GM18870 (cell line): Measurements from ENCODE around the gene TTC33.
"Not testable (repeated sequence)": the region's sequence is repeated elsewhere in the genome, so short reads cannot be mapped to it uniquely, and the experiment has no call there.

Source experiments
- ATAC-seq: cut with Tn5 transposase; IDR thresholded peaks from one replicate; pipeline ENCODE4 v1.9.1; 2021; ENCODE audit warnings: moderate library complexity; ENCODE audit not compliant: unreplicated experiment

TTC33 gene

DNA sequence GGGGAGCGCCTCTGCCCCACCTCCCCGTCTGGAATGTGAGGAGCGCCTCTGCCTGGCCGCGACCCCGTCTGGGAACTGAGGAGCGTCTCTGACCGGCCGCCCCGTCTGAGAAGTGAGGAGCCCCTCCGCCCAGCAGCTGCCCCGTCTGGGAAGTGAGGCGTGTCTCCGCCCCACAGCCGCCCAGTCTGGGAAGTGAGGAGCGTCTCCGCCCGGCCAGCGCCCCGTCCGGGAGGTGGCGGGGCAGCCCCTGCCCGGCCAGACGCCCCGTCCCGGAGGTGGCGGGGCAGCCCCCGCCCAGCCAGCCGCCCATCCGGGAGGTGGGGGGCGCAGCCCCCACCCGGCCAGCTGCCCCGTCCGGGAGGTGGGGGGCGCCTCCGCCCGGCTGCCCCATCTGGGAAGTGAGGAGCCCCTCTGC lies 33.3 kb downstream of the TTC33 start:
- ATAC-seq, result not testable (repeated sequence)

GRCh38 chr5:40720069-40720468 lies 35.7 kb downstream of the TTC33 start:
- ATAC-seq, result no peak

GRCh38 chr5:40717281-40717680 lies 38.5 kb downstream of the TTC33 start:
- ATAC-seq, result no peak

- no peak for ATAC-seq
Measured at GRCh38 chr5:40716590-40716989, 39.2 kb downstream of the TTC33 start.

GRCh38 chr5:40716000-40716399 lies 39.8 kb downstream of the TTC33 start:
- no peak for ATAC-seq

- no peak for ATAC-seq
Measured at GRCh38 chr5:40714001-40714400, 41.8 kb downstream of the TTC33 start.

- ATAC-seq, result not testable (repeated sequence)
Measured at GRCh38 chr5:40710575-40710974, 45.2 kb downstream of the TTC33 start.

GRCh38 chr5:40705484-40705883 lies 50.3 kb downstream of the TTC33 start:
- not testable (repeated sequence) for ATAC-seq

DNA sequence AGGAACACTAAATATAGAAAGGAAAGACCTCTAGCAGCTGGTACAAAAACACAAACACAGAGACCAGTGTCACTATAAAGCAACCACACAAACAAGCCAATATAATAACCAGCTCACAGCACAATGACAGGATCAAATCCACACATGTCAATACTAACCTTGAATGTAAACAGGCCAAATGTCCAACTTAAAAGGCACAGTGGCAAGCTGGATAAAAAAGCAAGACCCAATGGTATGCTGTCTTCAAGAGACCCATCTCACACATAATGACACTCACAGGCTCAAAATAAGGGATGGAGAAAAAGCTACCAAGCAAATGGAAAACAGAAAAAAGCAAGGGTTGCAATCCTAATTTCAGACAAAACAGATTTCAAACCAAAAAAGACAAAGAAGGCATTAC lies 53.7 kb downstream of the TTC33 start:
- ATAC-seq, result not testable (repeated sequence)

DNA sequence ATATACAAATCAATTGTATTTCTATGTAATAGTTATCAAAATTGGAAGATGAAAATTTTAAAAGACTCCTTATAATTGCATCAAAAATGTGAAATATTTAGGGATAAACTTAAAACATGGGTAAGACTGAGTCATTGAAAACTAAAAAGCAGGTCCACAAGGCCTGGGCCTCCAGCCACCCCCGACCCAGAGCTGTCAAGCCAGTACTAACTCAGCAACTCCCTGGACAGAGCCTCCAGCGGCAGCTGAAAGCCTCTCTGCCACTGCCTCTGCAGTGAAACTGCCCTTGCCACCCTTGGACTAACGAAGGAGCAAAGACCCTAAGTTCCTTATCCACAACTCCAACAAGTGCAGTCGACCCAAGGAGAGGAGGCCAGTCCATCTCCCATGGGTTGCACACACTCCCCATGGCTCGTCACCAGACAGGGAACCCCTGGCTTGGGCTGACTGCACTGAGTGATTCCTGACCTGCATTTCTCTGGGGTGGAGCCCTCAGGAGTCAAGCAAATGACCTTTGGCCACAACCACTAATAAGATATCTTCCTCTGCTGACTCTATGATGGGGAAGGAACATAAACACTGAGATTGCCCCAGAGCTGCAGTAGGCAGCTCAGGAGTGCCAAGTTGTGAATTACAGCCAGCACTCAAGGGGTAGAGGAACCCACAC lies 55.5 kb downstream of the TTC33 start:
- no peak for ATAC-seq

GRCh38 chr5:40694433-40694832 lies 61.3 kb downstream of the TTC33 start:
- ATAC-seq, result no peak

DNA sequence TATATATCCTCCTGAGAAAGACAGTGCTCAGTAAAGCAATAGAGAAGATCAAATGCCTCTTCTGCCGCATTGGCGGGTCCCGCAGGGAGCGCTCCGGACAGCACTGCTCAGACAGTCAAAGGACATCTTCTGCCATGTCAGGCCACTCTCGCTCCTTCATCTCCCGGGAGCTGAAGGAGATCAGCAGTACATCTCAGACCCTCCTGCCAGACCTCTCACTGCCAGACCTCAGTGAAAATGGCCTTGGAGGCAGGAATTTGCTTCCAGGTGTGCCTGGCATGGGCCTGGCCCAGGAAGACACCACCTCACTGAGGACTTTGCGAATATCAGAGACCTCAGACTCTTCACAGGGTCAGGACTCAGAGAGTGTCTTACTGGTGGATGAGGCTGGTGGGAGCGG lies 63.9 kb downstream of the TTC33 start:
- ATAC-seq, result no peak

- no peak for ATAC-seq
Measured at GRCh38 chr5:40690267-40690666, 65.5 kb downstream of the TTC33 start.

GRCh38 chr5:40689438-40689837 lies 66.3 kb downstream of the TTC33 start:
- peak; percentile 58 for ATAC-seq

DNA sequence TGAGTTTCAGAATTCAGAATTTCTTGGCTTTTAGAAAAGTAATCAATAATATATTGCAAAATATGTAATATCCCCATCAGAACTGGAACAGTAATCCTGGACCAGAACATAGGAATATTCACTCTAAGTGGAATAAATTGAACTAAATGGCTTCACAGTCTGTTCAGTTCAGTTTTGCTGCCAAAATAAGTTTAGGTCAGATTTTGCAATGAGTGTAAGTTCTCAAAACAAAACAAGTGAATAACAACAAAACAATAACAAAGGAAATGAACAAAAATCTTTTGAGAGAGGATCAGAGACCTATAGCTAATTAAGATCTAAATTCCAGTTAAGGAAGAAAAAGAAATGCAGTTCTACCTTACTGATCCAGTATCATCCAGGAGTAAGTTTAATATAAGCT lies 66.8 kb downstream of the TTC33 start:
- ATAC-seq, result no peak

GRCh38 chr5:40688127-40688761 lies 67.5 kb downstream of the TTC33 start:
- peak; percentile 86 for ATAC-seq

- no peak for ATAC-seq
Measured at GRCh38 chr5:40687321-40687720, 68.4 kb downstream of the TTC33 start.

DNA sequence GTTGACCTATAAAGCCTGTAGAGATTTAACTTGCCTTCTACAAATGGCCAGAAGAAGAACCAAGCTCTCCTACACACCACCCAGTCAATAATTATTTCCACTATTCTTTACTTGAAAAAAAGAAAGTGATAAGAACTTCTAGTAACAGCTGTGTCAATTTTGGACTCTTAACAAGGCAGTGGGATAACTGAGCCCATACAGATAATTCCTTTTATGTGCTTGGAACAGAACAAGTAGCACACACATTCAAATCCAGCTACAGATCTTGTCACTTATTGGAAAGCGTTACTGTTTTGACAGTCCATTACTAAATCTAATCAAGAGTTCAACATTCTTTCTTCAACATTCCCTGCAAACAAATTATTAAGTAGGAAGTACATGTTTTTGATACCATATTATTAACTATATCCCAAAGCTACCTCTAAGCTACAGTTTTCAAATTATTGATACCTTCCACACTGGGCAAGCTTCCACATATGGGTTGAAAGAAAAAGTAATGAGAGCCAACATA lies 69.7 kb downstream of the TTC33 start:
- no peak for ATAC-seq

GRCh38 chr5:40685193-40685592 lies 70.6 kb downstream of the TTC33 start:
- ATAC-seq, result no peak

DNA sequence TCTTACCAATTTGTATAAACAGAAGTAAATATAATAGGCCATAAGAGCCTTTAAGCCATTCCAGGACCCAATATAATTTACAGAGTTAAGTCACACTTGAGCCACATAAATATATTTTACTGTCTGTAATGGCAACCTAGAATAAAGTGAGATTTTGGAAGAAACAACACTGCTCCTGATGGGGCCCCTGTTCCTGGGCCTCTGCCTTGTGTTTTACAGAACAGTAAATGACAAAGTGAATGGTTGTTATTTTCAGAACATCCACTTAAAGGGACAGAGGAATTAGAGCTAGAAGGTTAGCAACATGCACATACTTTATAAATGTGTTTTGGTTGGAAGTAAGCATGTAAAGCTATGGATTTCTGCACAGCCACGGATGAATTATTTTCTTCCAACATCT lies 72.5 kb downstream of the TTC33 start:
- no peak for ATAC-seq

DNA sequence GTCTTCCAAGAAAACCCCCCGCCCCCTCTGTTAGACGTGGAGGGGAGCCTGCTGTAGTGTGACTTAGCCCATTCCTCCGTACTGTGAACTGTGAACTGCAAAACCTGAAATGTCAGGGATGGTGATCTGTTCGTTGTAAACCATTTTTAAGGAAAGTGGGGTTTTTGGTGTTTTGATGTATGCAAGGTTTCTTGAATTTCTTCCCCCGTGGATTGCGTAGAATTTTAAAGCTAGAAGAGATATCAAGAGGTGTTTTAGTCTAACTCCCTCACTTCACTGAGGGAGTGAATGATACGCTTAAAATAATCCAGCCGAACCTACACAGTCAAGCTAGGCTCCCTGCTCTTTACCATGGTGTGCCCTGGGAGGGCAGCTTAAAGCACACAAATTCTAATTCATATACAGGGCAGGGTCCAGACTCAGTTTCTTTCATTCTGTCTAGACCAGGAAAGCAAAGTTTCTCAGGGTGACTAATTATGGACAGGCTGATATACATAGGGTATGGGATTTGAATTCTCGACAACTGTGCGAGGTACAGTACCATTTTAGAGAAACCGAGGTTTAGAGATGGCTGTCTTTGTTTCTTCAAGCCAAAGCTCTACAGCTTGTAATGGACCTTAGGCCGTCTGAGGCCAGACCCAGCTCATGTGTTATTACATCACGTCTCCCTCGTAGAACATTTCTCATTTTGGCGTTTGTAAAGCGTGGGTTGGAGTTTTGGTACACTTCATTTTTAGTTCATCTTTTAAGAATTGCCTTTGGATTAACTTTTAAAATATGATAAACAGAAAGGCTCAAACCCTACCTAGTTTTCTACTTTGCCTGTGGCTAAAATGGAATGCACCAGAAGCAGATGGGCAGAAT lies 73.4 kb downstream of the TTC33 start:
- ATAC-seq, result no peak
